A549 (cell line): Measurements from ENCODE around the gene MSI2. TPM values are rescaled to one million over a fixed set of nuclear protein-coding genes. Genes with fewer than 3 reads are reported as not detected.

Experiments used
- ATAC-seq, 2 experiments: fragments of 200-7000 bp in 1 of 2; fragments of >200 bp in 1 of 2; cut with Nextera tagmentation in 1 of 2; cut with Tn5 transposase in 1 of 2; 3 replicates each; pipeline versions ENCODE4 v1.8.0 to v1.9.1; 2018 to 2020; ENCODE audit warnings: mild to moderate bottlenecking in 1 of 2, moderate library complexity in 1 of 2
- CTCF ChIA-PET: fragments of 300-600 bp; sonication (Branson Sonifier 250); formaldehyde crosslinking; extraction: SDS; loops from one replicate; lab custom pipeline; 2021; ENCODE audit warnings: antibody characterized with exemption, inconsistent platforms; lab: Yijun Ruan, JAX
- POLR2A ChIA-PET: fragments of 350-600 bp; formaldehyde crosslinking; extraction: SDS; loops from one replicate; lab custom pipeline; 2021; ENCODE audit warnings: antibody characterized with exemption, inconsistent platforms; lab: Yijun Ruan, JAX
- DNase-seq, 2 experiments: peaks; one replicate each; pipeline versions ENCODE4 v3.0.0 to v3.0.0-alpha.2; 2011 to 2016; ENCODE audit warnings: low read depth in 1 of 2, low spot score in 1 of 2
- FAIRE-seq: peaks from 2 replicates; lab custom pipeline; 2011; peaks lifted over from hg19 to GRCh38; lab: Jason Lieb, UNC
- H3K27ac ChIP-seq, 2 experiments: fragments of >200 bp; sonication (Bioruptor Twin); formaldehyde crosslinking; 3 replicates each; pipeline ENCODE4 v1.5.1; 2016 to 2017
- H3K4me1 ChIP-seq: fragments of >200 bp; sonication (Bioruptor Twin); formaldehyde crosslinking; 3 replicates; pipeline ENCODE4 v1.6.1; 2016
- H3K4me2 ChIP-seq: fragments of >200 bp; sonication (Bioruptor Twin); formaldehyde crosslinking; 3 replicates; pipeline ENCODE4 v1.6.1; 2016
- H3K4me3 ChIP-seq: fragments of >200 bp; sonication (Bioruptor Twin); formaldehyde crosslinking; 3 replicates; pipeline ENCODE4 v1.5.1; 2016
- H3K9me3 ChIP-seq: fragments of >200 bp; sonication (Bioruptor Twin); formaldehyde crosslinking; 3 replicates; pipeline ENCODE4 v1.6.1; 2016
- BCL3 ChIP-seq: fragments of >200 bp; sonication (Bioruptor Twin); formaldehyde crosslinking; IDR thresholded peaks from 3 replicates; pipeline ENCODE4 v1.6.1; 2016
- CEBPB ChIP-seq, 2 experiments: fragments of >200 bp in 1 of 2; sonication (Bioruptor Twin) in 1 of 2; formaldehyde crosslinking in 1 of 2; IDR thresholded peaks; 2 replicates each; pipeline ENCODE4 v1.6.1; 2012 to 2016
- CHD4 ChIP-seq: fragments of 200-600 bp; sonication (generic); IDR thresholded peaks from 2 replicates; pipeline ENCODE4 v1.6.1; 2016; ENCODE audit warnings: antibody characterized with exemption, mild to moderate bottlenecking, borderline replicate concordance
- EHMT2 ChIP-seq: fragments of 200-600 bp; sonication (generic); IDR thresholded peaks from 2 replicates; pipeline ENCODE4 v1.6.1; 2016; ENCODE audit warnings: antibody characterized with exemption, low read depth, mild to moderate bottlenecking, moderate library complexity
- ELK1 ChIP-seq: fragments of 150-350 bp; IDR thresholded peaks from 2 replicates; pipeline ENCODE4 v1.6.1; 2014; ENCODE audit warnings: low read depth, mild to moderate bottlenecking, low read length
- FOSB ChIP-seq: fragments of 250-450 bp; sonication (Bioruptor Pico); IDR thresholded peaks from 2 replicates; pipeline ENCODE4 v1.5.0; 2020; ENCODE audit warnings: mild to moderate bottlenecking, moderate library complexity
- HOXB5 ChIP-seq: fragments of 250-450 bp; sonication (Bioruptor Pico); IDR thresholded peaks from 2 replicates; pipeline ENCODE4 v1.5.0; 2020; ENCODE audit warnings: mild to moderate bottlenecking, moderate library complexity
- JUN ChIP-seq, 2 experiments: fragments of >200 bp; sonication (Bioruptor Twin); formaldehyde crosslinking; IDR thresholded peaks; 2 replicates in 1 of 2; 3 replicates in 1 of 2; pipeline ENCODE4 v1.6.1; 2016 to 2017
- MAFK ChIP-seq: fragments of 450-650 bp; IDR thresholded peaks from 2 replicates; pipeline ENCODE4 v1.6.1; 2014; ENCODE audit not compliant: partially characterized antibody
- NFE2L2 ChIP-seq: fragments of 150-350 bp; conservative IDR thresholded peaks from 2 replicates; pipeline ENCODE4 v1.6.1; 2014; ENCODE audit warnings: low read length
- NR3C1 ChIP-seq: fragments of >200 bp; sonication (Bioruptor Twin); formaldehyde crosslinking; IDR thresholded peaks from 3 replicates; pipeline ENCODE4 v1.6.1; 2017
- PHF8 ChIP-seq: fragments of 200-600 bp; sonication (generic); IDR thresholded peaks from 2 replicates; pipeline ENCODE4 v1.6.1; 2016; ENCODE audit warnings: low read depth, mild to moderate bottlenecking, antibody characterized with exemption, moderate library complexity, borderline replicate concordance
- RARB ChIP-seq: fragments of 250-450 bp; sonication (Bioruptor Pico); IDR thresholded peaks from 2 replicates; pipeline ENCODE4 v1.8.0; 2021; ENCODE audit warnings: mild to moderate bottlenecking, moderate library complexity
- RCOR1 ChIP-seq: fragments of 150-350 bp; IDR thresholded peaks from 2 replicates; pipeline ENCODE4 v1.6.1; 2014; ENCODE audit warnings: antibody characterized with exemption, low read length, low read depth
- RFX5 ChIP-seq: fragments of 450-650 bp; IDR thresholded peaks from 2 replicates; pipeline ENCODE4 v1.7.1; 2014; ENCODE audit warnings: antibody characterized with exemption, mild to moderate bottlenecking, moderate library complexity
- TFCP2L1 ChIP-seq: fragments of 250-450 bp; sonication (Bioruptor Pico); IDR thresholded peaks from 2 replicates; pipeline ENCODE4 v1.5.0; 2021; ENCODE audit warnings: mild to moderate bottlenecking
- TP53 ChIP-seq: fragments of 250-450 bp; sonication (Bioruptor Pico); IDR thresholded peaks from 2 replicates; pipeline ENCODE4 v1.5.0; 2021; ENCODE audit warnings: mild to moderate bottlenecking, moderate library complexity
- ZC3H11A ChIP-seq: fragments of 450-650 bp; IDR thresholded peaks from 2 replicates; pipeline ENCODE4 v1.6.1; 2014; ENCODE audit warnings: antibody characterized with exemption, mild to moderate bottlenecking
- ZFP36 ChIP-seq: fragments of 450-650 bp; IDR thresholded peaks from 2 replicates; pipeline ENCODE4 v1.6.1; 2014; ENCODE audit warnings: borderline replicate concordance; ENCODE audit not compliant: partially characterized antibody
- ZNF302 ChIP-seq: fragments of 250-450 bp; sonication (Bioruptor Pico); IDR thresholded peaks from 2 replicates; pipeline ENCODE4 v1.9.0; 2021; ENCODE audit warnings: inconsistent platforms, mild to moderate bottlenecking, moderate library complexity
- WGBS: methylation state at CpG from one replicate; pipeline ENCODE4 v1.1.6; 2017; ENCODE audit errors: missing lambda C conversion rate; 5-methylcytosine and 5-hydroxymethylcytosine counted together
- polyA plus RNA-seq, 4 experiments: library from polyadenylated mRNA; depleted of rRNA in 3 of 4; stranded (reverse); fragments of >200 nt; fragmentation: RNase III in 1 of 4; extraction: RNeasy Plus Mini Kit Qiagen cat#74134 plus additional on column Dnase treatment in 1 of 4; gene quantifications; 2 replicates in 3 of 4; 3 replicates in 1 of 4; pipeline ENCODE4 v1.2.3, GENCODE V29; 2011 to 2017
- TF ChIP-seq, protein P1 (sequence below): fragments of 250-450 bp; sonication (Bioruptor Pico); IDR thresholded peaks from 2 replicates; pipeline ENCODE4 v1.5.0; 2020; ENCODE audit warnings: low read depth, mild to moderate bottlenecking, moderate library complexity

Gene MSI2
- polyA plus RNA-seq, 2 of the 4 experiments (the other 2 are of a cell fraction), result 43.6 to 44.4 TPM

DNA sequence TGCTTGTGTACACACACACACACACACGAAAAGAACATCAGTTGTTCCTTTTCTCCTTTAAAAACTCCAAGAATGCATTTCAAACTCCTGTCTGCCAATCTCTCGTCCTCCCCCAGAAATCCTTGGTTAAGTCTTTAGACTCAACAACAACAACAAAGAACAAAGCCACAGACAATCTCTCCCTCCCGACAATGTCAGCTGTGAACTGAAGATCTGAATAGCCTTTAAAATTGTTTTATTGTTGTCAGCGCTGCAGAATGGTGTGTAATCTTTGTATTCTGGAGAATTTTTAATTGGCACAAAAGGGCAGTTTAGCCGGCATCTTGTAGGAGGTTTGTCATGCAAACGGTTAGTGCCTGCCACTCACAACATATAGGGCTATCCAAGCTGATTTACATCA lies 219.5 kb downstream of the MSI2 start:
- TF ChIP-seq PHF8, result no peak
- TF ChIP-seq ELK1, result no peak
- TF ChIP-seq RFX5, result no peak
- TF ChIP-seq TP53 (CRISPR knock-in tag), result no peak
- TF ChIP-seq JUN (IDR thresholded peaks at IDR 0.05), result no peak
- TF ChIP-seq, protein P1, sequence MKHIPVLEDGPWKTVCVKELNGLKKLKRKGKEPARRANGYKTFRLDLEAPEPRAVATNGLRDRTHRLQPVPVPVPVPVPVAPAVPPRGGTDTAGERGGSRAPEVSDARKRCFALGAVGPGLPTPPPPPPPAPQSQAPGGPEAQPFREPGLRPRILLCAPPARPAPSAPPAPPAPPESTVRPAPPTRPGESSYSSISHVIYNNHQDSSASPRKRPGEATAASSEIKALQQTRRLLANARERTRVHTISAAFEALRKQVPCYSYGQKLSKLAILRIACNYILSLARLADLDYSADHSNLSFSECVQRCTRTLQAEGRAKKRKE (CRISPR knock-in tag), result no peak
- no peak for TF ChIP-seq CEBPB (IDR thresholded peaks at IDR 0.05)
- no peak for TF ChIP-seq NR3C1
- TF ChIP-seq RCOR1, result no peak
- no peak for TF ChIP-seq ZC3H11A
- TF ChIP-seq MAFK, result no peak
- TF ChIP-seq FOSB (CRISPR knock-in tag), result no peak
- TF ChIP-seq HOXB5 (CRISPR knock-in tag), result no peak
- no peak for TF ChIP-seq NFE2L2
- no peak for TF ChIP-seq CHD4
- TF ChIP-seq BCL3, result no peak
- no peak for TF ChIP-seq ZNF302
- no peak for TF ChIP-seq RARB (CRISPR knock-in tag)
- H3K4me1 ChIP-seq, result peaks cover 18% of the 10 kb centered on the region
- no peaks in the 10 kb centered on the region for H3K9me3 ChIP-seq
- H3K4me3 ChIP-seq, result no peak overlapping the region
- no peak overlapping the region for H3K27ac ChIP-seq
- DNase-seq (no peak), FAIRE-seq (no peak), ATAC-seq (no peak)
- 75% methylated on average over 6 of the region's 6 CpGs for WGBS
- no peak overlapping the region for H3K4me2 ChIP-seq
- CTCF ChIA-PET, result interaction anchor here (1.0 to 1.5 kb wide), 3 partner anchors 13 to 196 kb away, joined by 3 to 7 read pairs (median 4); no protein-coding TSS in a partner anchor
- POLR2A ChIA-PET, result no interaction called here

GRCh38 chr17:57477522-57478362 lies 221.4 kb downstream of the MSI2 start:
- H3K4me2 ChIP-seq, result no peak overlapping the region
- POLR2A ChIA-PET, result no interaction called here
- H3K9me3 ChIP-seq, result no peaks in the 10 kb centered on the region
- H3K4me1 ChIP-seq, result peaks cover 26% of the 10 kb centered on the region
- H3K27ac ChIP-seq, result no peak overlapping the region
- FAIRE-seq (no peak), DNase-seq (no peak), ATAC-seq (no peak)
- 83% methylated on average over 9 of the region's 9 CpGs for WGBS
- CTCF ChIA-PET, result interaction anchor here (0.9 to 3.0 kb wide), 4 partner anchors 10 to 235 kb away, joined by 3 to 10 read pairs (median 6); no protein-coding TSS in a partner anchor
- TF ChIP-seq TFCP2L1 (CRISPR knock-in tag), result no peak
- TF ChIP-seq HOXB5 (CRISPR knock-in tag), result no peak
- no peak for TF ChIP-seq ZFP36
- TF ChIP-seq EHMT2, result no peak
- H3K4me3 ChIP-seq, result no peak overlapping the region
